ENCODE data around the gene STXBP6. TPM values are rescaled to one million over a fixed set of nuclear protein-coding genes. Genes with fewer than 3 reads are reported as not detected.
"Not testable (repeated sequence)": the region's sequence is repeated elsewhere in the genome, so short reads cannot be mapped to it uniquely, and the experiment has no call there.

The STXBP6 gene
- total RNA-seq, 1 experiment from 2014 or later, result 6.4 TPM

- BruUV-seq (replicated peaks), result no TSS peak
- Mint-ChIP-seq H3K36me3 (ENCODE audit: insufficient read depth, unreplicated experiment) (no peaks in the 10 kb centered on the region), H3K9me3 (ENCODE audit: low read depth, unreplicated experiment) (no peaks in the 10 kb centered on the region), H3K27me3 (ENCODE audit: unreplicated experiment) (peaks cover 36% of the 10 kb centered on the region), H3K27ac (ENCODE audit: unreplicated experiment) (no peak overlapping the region), H3K4me1 (ENCODE audit: low read depth, unreplicated experiment) (no peaks in the 10 kb centered on the region), H3K4me3 (ENCODE audit: low read depth, unreplicated experiment) (no peak overlapping the region)
- TF ChIP-seq, protein P1, sequence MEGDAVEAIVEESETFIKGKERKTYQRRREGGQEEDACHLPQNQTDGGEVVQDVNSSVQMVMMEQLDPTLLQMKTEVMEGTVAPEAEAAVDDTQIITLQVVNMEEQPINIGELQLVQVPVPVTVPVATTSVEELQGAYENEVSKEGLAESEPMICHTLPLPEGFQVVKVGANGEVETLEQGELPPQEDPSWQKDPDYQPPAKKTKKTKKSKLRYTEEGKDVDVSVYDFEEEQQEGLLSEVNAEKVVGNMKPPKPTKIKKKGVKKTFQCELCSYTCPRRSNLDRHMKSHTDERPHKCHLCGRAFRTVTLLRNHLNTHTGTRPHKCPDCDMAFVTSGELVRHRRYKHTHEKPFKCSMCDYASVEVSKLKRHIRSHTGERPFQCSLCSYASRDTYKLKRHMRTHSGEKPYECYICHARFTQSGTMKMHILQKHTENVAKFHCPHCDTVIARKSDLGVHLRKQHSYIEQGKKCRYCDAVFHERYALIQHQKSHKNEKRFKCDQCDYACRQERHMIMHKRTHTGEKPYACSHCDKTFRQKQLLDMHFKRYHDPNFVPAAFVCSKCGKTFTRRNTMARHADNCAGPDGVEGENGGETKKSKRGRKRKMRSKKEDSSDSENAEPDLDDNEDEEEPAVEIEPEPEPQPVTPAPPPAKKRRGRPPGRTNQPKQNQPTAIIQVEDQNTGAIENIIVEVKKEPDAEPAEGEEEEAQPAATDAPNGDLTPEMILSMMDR (IDR thresholded peaks at IDR 0.05; ENCODE audit: unreplicated experiment), result no peak
- intact Hi-C loops (cut with micrococcal nuclease; ENCODE audit: unreplicated experiment), result no loop called here
- no peak for DNase-seq
- CTCF ChIA-PET, result no interaction called here
Observed at GRCh38 chr14:24775950-24776349, 274.0 kb downstream of the STXBP6 start.

- intact Hi-C loops (cut with micrococcal nuclease; ENCODE audit: unreplicated experiment), result no loop called here
- no peak for DNase-seq
Observed at GRCh38 chr14:24774187-24774915, 275.6 kb downstream of the STXBP6 start.

DNA sequence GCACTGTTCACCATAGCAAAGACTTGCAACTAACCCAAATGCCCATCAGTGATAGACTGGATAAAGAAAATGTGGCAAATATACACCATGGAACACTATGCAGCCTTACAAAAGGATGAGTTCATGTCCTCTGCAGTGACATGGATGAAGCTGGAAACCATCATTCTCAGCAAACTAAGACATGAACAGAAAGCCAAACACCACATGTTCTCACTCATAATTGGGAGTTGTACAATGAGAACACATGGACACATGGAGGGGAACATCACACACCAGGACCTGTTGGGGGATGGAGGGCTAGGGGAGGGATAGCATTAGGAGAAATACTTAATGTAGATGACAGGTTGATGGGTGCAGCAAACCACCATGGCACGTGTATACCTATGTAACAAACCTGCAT lies 276.4 kb downstream of the STXBP6 start:
- intact Hi-C loops (cut with micrococcal nuclease; ENCODE audit: unreplicated experiment); BruUV-seq (replicated peaks); H3K4me3 Mint-ChIP-seq (ENCODE audit: low read depth, unreplicated experiment); H3K4me1 Mint-ChIP-seq (ENCODE audit: low read depth, unreplicated experiment); H3K9me3 Mint-ChIP-seq (ENCODE audit: low read depth, unreplicated experiment); H3K36me3 Mint-ChIP-seq (ENCODE audit: insufficient read depth, unreplicated experiment); H3K27ac Mint-ChIP-seq (ENCODE audit: unreplicated experiment); DNase-seq; CTCF ChIA-PET: not testable (repeated sequence)
- H3K27me3 Mint-ChIP-seq (ENCODE audit: unreplicated experiment), result peaks cover 44% of the 10 kb centered on the region

More at GRCh38 chr14:24774187-24774915, 275.6 kb downstream of the STXBP6 start:
- TF ChIP-seq, protein P1 (IDR thresholded peaks at IDR 0.05; ENCODE audit: unreplicated experiment), result no peak
- CTCF ChIA-PET, result no interaction called here
- H3K27ac Mint-ChIP-seq (ENCODE audit: unreplicated experiment), result no peak overlapping the region
- H3K4me3 Mint-ChIP-seq (ENCODE audit: low read depth, unreplicated experiment), result no peak overlapping the region
- BruUV-seq (replicated peaks), result no TSS peak
- H3K36me3 Mint-ChIP-seq (ENCODE audit: insufficient read depth, unreplicated experiment), result no peaks in the 10 kb centered on the region
- H3K4me1 Mint-ChIP-seq (ENCODE audit: low read depth, unreplicated experiment), result no peaks in the 10 kb centered on the region
- peaks cover 44% of the 10 kb centered on the region for H3K27me3 Mint-ChIP-seq (ENCODE audit: unreplicated experiment)
- H3K9me3 Mint-ChIP-seq (ENCODE audit: low read depth, unreplicated experiment), result no peaks in the 10 kb centered on the region

DNA sequence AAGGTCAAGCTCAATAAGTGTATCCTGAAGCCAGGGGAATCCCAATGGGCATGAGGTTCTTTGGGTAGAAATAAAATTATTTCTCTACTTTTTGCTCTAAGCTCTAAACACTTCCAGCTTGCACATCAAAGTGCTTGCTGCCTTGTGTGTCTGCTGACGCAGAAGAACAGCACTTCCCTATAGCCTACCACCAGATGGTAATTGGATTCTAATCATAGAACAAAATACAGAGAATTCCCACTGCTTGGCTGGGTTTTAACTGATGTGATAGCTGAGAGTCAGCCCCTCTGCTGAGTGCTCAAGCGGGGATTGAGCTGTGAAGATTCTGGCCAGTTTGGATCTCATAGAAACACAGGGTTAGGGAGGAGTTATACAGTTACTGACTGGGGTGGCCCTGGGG lies 283.5 kb downstream of the STXBP6 start:
- no TSS peak for BruUV-seq (replicated peaks)
- Mint-ChIP-seq H3K27me3 (ENCODE audit: unreplicated experiment) (peaks cover 19% of the 10 kb centered on the region), H3K9me3 (ENCODE audit: low read depth, unreplicated experiment) (no peaks in the 10 kb centered on the region), H3K4me3 (ENCODE audit: low read depth, unreplicated experiment) (no peak overlapping the region), H3K27ac (ENCODE audit: unreplicated experiment) (no peak overlapping the region), H3K36me3 (ENCODE audit: insufficient read depth, unreplicated experiment) (no peaks in the 10 kb centered on the region), H3K4me1 (ENCODE audit: low read depth, unreplicated experiment) (no peaks in the 10 kb centered on the region)
- TF ChIP-seq, protein P1 (IDR thresholded peaks at IDR 0.05; ENCODE audit: unreplicated experiment), result no peak
- CTCF ChIA-PET, result no interaction called here
- intact Hi-C loops (cut with micrococcal nuclease; ENCODE audit: unreplicated experiment), result no loop called here
- DNase-seq, result no peak

DNA sequence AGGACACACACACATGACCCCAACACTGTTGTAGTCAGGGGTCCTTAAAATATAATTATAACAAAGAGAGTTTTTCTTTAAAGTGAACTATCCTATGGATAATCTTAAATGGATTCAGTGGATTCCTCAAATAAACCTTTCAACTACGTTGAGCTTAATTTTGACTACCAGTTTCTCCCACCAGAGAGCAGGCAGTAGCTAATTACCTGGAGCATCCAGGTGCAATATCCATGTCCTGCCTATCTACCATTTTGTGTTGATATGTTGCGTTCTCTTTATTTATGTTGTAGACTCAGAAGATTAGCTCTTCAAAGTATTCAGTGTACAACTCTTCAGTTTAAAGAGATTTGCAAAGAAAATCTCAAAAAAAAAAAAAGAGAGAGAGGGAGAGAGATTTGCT lies 288.8 kb downstream of the STXBP6 start:
- Mint-ChIP-seq H3K27ac (ENCODE audit: unreplicated experiment) (no peak overlapping the region), H3K4me3 (ENCODE audit: low read depth, unreplicated experiment) (no peak overlapping the region), H3K36me3 (ENCODE audit: insufficient read depth, unreplicated experiment) (no peaks in the 10 kb centered on the region), H3K27me3 (ENCODE audit: unreplicated experiment) (peaks cover 26% of the 10 kb centered on the region), H3K9me3 (ENCODE audit: low read depth, unreplicated experiment) (peaks cover 2% of the 10 kb centered on the region), H3K4me1 (ENCODE audit: low read depth, unreplicated experiment) (no peaks in the 10 kb centered on the region)
- no TSS peak for BruUV-seq (replicated peaks)
- DNase-seq, result no peak
- TF ChIP-seq, protein P1 (IDR thresholded peaks at IDR 0.05; ENCODE audit: unreplicated experiment), result no peak
- CTCF ChIA-PET, result interaction anchor here (0.5 to 1.0 kb wide), 7 partner anchors 44 to 881 kb away, joined by 3 to 4 read pairs (median 3); no protein-coding TSS in a partner anchor
- intact Hi-C loops (cut with micrococcal nuclease; ENCODE audit: unreplicated experiment), result no loop called here

All from Calu3 (cell line).